ENCODE data around the gene ASB3. TPM values are rescaled to one million over a fixed set of nuclear protein-coding genes. Genes with fewer than 3 reads are reported as not detected.

The ASB3 gene
- total RNA-seq, 1 experiment from 2014 or later, result 11.9 TPM

GRCh38 chr2:53630026-53630606 lies 156.6 kb downstream of the ASB3 start:
- H3K27me3 ChIP-seq (ENCODE audit: low read length), result no peaks in the 10 kb centered on the region
- H2AFZ ChIP-seq (ENCODE audit: low read length), result no peak overlapping the region
- no peak for TF ChIP-seq EZH2 (IDR thresholded peaks at IDR 0.05; ENCODE audit: low read length, unreplicated experiment)
- TF ChIP-seq, protein P1, sequence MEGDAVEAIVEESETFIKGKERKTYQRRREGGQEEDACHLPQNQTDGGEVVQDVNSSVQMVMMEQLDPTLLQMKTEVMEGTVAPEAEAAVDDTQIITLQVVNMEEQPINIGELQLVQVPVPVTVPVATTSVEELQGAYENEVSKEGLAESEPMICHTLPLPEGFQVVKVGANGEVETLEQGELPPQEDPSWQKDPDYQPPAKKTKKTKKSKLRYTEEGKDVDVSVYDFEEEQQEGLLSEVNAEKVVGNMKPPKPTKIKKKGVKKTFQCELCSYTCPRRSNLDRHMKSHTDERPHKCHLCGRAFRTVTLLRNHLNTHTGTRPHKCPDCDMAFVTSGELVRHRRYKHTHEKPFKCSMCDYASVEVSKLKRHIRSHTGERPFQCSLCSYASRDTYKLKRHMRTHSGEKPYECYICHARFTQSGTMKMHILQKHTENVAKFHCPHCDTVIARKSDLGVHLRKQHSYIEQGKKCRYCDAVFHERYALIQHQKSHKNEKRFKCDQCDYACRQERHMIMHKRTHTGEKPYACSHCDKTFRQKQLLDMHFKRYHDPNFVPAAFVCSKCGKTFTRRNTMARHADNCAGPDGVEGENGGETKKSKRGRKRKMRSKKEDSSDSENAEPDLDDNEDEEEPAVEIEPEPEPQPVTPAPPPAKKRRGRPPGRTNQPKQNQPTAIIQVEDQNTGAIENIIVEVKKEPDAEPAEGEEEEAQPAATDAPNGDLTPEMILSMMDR (conservative IDR thresholded peaks at IDR 0.05; ENCODE audit: low read depth, low read length), result no peak
- no peaks in the 10 kb centered on the region for H3K9me2 ChIP-seq (replicated peaks; ENCODE audit: low read length)
- H3F3A ChIP-seq (ENCODE audit: low read length, unreplicated experiment), result no peaks in the 10 kb centered on the region
- ATAC-seq (no peak), DNase-seq (no peak)
- H3K9ac ChIP-seq (ENCODE audit: low read length), result no peak overlapping the region
- ChIA-PET POLR2A (ENCODE audit: unreplicated experiment) (no interaction called here), CTCF (no interaction called here)
- H3K27ac ChIP-seq (ENCODE audit: low read length), result no peak overlapping the region
- H3K4me1 ChIP-seq (ENCODE audit: insufficient read depth, low read length), result no peaks in the 10 kb centered on the region; the same call in 1 of the 2 replicates
- intact Hi-C loops (cut with micrococcal nuclease), result no loop called here
- H3K79me2 ChIP-seq (ENCODE audit: low read length), result no peaks in the 10 kb centered on the region
- H3K4me3 ChIP-seq (ENCODE audit: low read length), result no peak overlapping the region
- H4K20me1 ChIP-seq (ENCODE audit: low read length), result no peaks in the 10 kb centered on the region
- BruUV-seq (replicated peaks), result no TSS peak
- H3K4me2 ChIP-seq (ENCODE audit: low read length), result no peak overlapping the region
- H3K36me3 ChIP-seq (ENCODE audit: low read depth, low read length), result no peaks in the 10 kb centered on the region
- H3K9me3 ChIP-seq (ENCODE audit: low read length), result no peaks in the 10 kb centered on the region

DNA sequence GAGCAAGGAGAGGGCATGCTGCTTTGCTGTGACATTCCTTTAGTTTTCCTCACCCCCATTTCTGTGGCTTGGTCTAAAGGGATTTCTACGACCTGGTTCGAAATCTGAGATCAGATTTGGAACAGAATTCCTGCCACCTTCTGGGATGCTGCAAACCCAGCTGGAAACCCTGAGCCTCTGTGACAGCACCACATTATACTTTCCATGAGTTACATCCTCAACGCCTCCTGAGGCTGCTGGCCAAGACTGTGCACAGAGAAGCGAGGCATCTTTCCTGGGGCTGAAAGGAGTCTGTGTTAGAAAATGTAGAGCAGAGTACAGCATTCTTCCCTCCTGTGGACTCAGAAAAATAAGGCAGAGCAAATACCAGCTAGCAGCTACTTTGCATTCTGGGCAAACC lies 157.3 kb downstream of the ASB3 start:
- intact Hi-C loops (cut with micrococcal nuclease), result no loop called here
- no peak for ATAC-seq
- CTCF ChIA-PET, result no interaction called here

GRCh38 chr2:53629001-53629400 lies 157.8 kb downstream of the ASB3 start:
- H3K27me3 ChIP-seq (ENCODE audit: low read length), result no peaks in the 10 kb centered on the region
- no peaks in the 10 kb centered on the region; the same call in 1 of the 2 replicates for H3K4me1 ChIP-seq (ENCODE audit: insufficient read depth, low read length)
- ChIA-PET POLR2A (ENCODE audit: unreplicated experiment) (no interaction called here), CTCF (no interaction called here)
- no peaks in the 10 kb centered on the region for H3K9me2 ChIP-seq (replicated peaks; ENCODE audit: low read length)
- H3K9me3 ChIP-seq (ENCODE audit: low read length), result no peaks in the 10 kb centered on the region
- intact Hi-C loops (cut with micrococcal nuclease), result no loop called here
- H2AFZ ChIP-seq (ENCODE audit: low read length), result no peak overlapping the region
- no peak overlapping the region for H3K4me3 ChIP-seq (ENCODE audit: low read length)
- DNase-seq (no peak), ATAC-seq (no peak)
- no peak overlapping the region for H3K4me2 ChIP-seq (ENCODE audit: low read length)
- no peaks in the 10 kb centered on the region for H4K20me1 ChIP-seq (ENCODE audit: low read length)
- no peaks in the 10 kb centered on the region for H3F3A ChIP-seq (ENCODE audit: low read length, unreplicated experiment)
- no peak overlapping the region for H3K27ac ChIP-seq (ENCODE audit: low read length)
- BruUV-seq (replicated peaks), result no TSS peak
- no peak overlapping the region for H3K9ac ChIP-seq (ENCODE audit: low read length)
- TF ChIP-seq EZH2 (IDR thresholded peaks at IDR 0.05; ENCODE audit: low read length, unreplicated experiment) (no peak), EZH2phosphoT487 (IDR thresholded peaks at IDR 0.05; ENCODE audit: borderline replicate concordance, low read length) (no peak)
- TF ChIP-seq, protein P1 (conservative IDR thresholded peaks at IDR 0.05; ENCODE audit: low read depth, low read length), result no peak
- no peaks in the 10 kb centered on the region for H3K79me2 ChIP-seq (ENCODE audit: low read length)
- no peaks in the 10 kb centered on the region for H3K36me3 ChIP-seq (ENCODE audit: low read depth, low read length)

More for the DNA sequence above, 157.3 kb downstream of the ASB3 start:
- Histone ChIP-seq H3K9me2 (replicated peaks; ENCODE audit: low read length) (no peaks in the 10 kb centered on the region), H3K79me2 (ENCODE audit: low read length) (no peaks in the 10 kb centered on the region), H3K9me3 (ENCODE audit: low read length) (no peaks in the 10 kb centered on the region), H3F3A (ENCODE audit: low read length, unreplicated experiment) (no peaks in the 10 kb centered on the region), H3K4me3 (ENCODE audit: low read length) (no peak overlapping the region), H3K27me3 (ENCODE audit: low read length) (no peaks in the 10 kb centered on the region), H2AFZ (ENCODE audit: low read length) (no peak overlapping the region), H3K36me3 (ENCODE audit: low read depth, low read length) (no peaks in the 10 kb centered on the region), H3K4me1 (ENCODE audit: insufficient read depth, low read length) (no peaks in the 10 kb centered on the region; the same call in 1 of the 2 replicates), H3K9ac (ENCODE audit: low read length) (no peak overlapping the region), H4K20me1 (ENCODE audit: low read length) (no peaks in the 10 kb centered on the region), H3K4me2 (ENCODE audit: low read length) (no peak overlapping the region), H3K27ac (ENCODE audit: low read length) (no peak overlapping the region)
- POLR2A ChIA-PET (ENCODE audit: unreplicated experiment), result no interaction called here
- no TSS peak for BruUV-seq (replicated peaks)
- DNase-seq, result no peak
- TF ChIP-seq, protein P1 (conservative IDR thresholded peaks at IDR 0.05; ENCODE audit: low read depth, low read length), result no peak
- TF ChIP-seq EZH2 (IDR thresholded peaks at IDR 0.05; ENCODE audit: low read length, unreplicated experiment) (no peak), EZH2phosphoT487 (IDR thresholded peaks at IDR 0.05; ENCODE audit: borderline replicate concordance, low read length) (no peak)

All from PC-3 (cell line).